Adrenal gland (tissue), 5 donors: ENCODE data around the gene NUDT21.

Experiments used
- POLR2A ChIP-seq, 2 donors: fragments of 450-650 bp; IDR thresholded peaks; one replicate each; pipeline ENCODE4 v1.6.1; 2017; ENCODE audit warnings: antibody characterized with exemption in 2 of 2, mild to moderate bottlenecking in 2 of 2, moderate library complexity in 1 of 2
- TF ChIP-seq, protein P1 (sequence below), 6 experiments: fragments of 450-650 bp in 4 of 6; fragments of 200-600 bp in 2 of 6; sonication (generic) in 1 of 6; IDR thresholded peaks; 1 replicate in 5 of 6; 2 replicates in 1 of 6; pipeline versions ENCODE4 v1.5.1 to v1.8.0; 2016 to 2021; ENCODE audit warnings: antibody characterized with exemption in 6 of 6, mild to moderate bottlenecking in 2 of 6, moderate library complexity in 1 of 6
- donor health status: DM: no; HTN: no; CAD: no.

DNA sequence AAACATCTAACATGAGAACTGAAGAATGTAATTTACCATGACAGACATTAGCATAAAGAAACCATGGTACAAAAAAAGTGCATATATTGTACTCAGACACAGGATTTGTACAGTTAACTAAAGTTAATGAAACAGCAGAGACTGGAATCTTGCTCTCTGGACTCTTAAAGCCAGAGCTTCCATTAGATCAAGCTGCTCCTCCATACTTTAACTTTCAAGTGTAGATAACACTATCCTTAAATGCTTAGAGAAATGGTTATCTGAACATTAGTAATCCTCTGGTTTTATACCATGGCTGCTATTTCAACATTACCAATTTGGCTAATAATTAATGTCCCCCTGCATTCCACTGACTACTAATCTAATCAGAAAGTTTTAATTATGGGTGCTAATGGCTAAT, 3.1 kb downstream of the NUDT21 start:
- TF ChIP-seq, protein P1, sequence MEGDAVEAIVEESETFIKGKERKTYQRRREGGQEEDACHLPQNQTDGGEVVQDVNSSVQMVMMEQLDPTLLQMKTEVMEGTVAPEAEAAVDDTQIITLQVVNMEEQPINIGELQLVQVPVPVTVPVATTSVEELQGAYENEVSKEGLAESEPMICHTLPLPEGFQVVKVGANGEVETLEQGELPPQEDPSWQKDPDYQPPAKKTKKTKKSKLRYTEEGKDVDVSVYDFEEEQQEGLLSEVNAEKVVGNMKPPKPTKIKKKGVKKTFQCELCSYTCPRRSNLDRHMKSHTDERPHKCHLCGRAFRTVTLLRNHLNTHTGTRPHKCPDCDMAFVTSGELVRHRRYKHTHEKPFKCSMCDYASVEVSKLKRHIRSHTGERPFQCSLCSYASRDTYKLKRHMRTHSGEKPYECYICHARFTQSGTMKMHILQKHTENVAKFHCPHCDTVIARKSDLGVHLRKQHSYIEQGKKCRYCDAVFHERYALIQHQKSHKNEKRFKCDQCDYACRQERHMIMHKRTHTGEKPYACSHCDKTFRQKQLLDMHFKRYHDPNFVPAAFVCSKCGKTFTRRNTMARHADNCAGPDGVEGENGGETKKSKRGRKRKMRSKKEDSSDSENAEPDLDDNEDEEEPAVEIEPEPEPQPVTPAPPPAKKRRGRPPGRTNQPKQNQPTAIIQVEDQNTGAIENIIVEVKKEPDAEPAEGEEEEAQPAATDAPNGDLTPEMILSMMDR (IDR thresholded peaks at IDR 0.05), result no peak
- TF ChIP-seq POLR2A (IDR thresholded peaks at IDR 0.05), result no peak
